Aorta (tissue), 5 donors: ENCODE measurements around the gene IFI6. TPM values are rescaled to one million over a fixed set of nuclear protein-coding genes. Genes with fewer than 3 reads are reported as not detected.
"Not testable (repeated sequence)": the region's sequence is repeated elsewhere in the genome, so short reads cannot be mapped to it uniquely, and the experiment has no call there.

Experiments
- ATAC-seq: fragments of 200-7000 bp; cut with Tn5 transposase; one replicate; pipeline ENCODE4 v1.9.1; 2022; ENCODE audit warnings: moderate library complexity; ENCODE audit not compliant: low FRiP score
- DNase-seq, 2 donors: peaks; one replicate each; pipeline ENCODE4 v3.0.0-alpha.2; 2020
- H3K27ac ChIP-seq, 2 donors: one replicate each; pipeline ENCODE4 v1.5.1; 2013; ENCODE audit warnings: low read length in 2 of 2, mild to moderate bottlenecking in 2 of 2, moderate library complexity in 2 of 2, control low read depth in 1 of 2, inconsistent platforms in 1 of 2, low read depth in 1 of 2
- H3K27me3 ChIP-seq, 2 donors: one replicate each; pipeline ENCODE4 v1.6.1; 2013; ENCODE audit warnings: control low read depth in 1 of 2, low read length in 1 of 2, mild to moderate bottlenecking in 1 of 2, moderate library complexity in 1 of 2; ENCODE audit not compliant: insufficient read depth in 2 of 2, control insufficient read depth in 1 of 2
- H3K36me3 ChIP-seq, 2 donors: one replicate each; pipeline ENCODE4 v1.6.1; 2013; ENCODE audit warnings: control low read depth in 1 of 2, low read length in 1 of 2, mild to moderate bottlenecking in 1 of 2; ENCODE audit not compliant: insufficient read depth in 2 of 2, control insufficient read depth in 1 of 2
- H3K4me1 ChIP-seq, 2 donors: one replicate each; pipeline ENCODE4 v1.6.1; 2013; ENCODE audit warnings: low read length in 2 of 2, control low read depth in 1 of 2, mild to moderate bottlenecking in 1 of 2, moderate library complexity in 1 of 2; ENCODE audit not compliant: insufficient read depth in 2 of 2, control insufficient read depth in 1 of 2
- H3K4me3 ChIP-seq, 2 donors: one replicate each; pipeline ENCODE4 v1.5.1; 2013; ENCODE audit warnings: low read length in 2 of 2, control low read depth in 1 of 2, mild to moderate bottlenecking in 1 of 2
- H3K9me3 ChIP-seq: one replicate; pipeline ENCODE4 v1.6.1; 2013; ENCODE audit warnings: mild to moderate bottlenecking, low read length; ENCODE audit not compliant: control insufficient read depth
- WGBS, 2 donors: extraction: QIAGEN DNeasy Blood & Tissue Kit; methylation state at CpG; one replicate each; pipeline ENCODE4 v1.1.7; 2013; 5-methylcytosine and 5-hydroxymethylcytosine counted together
- intact Hi-C, 2 donors: fragments of 100-400 bp; cut with DNase I; formaldehyde crosslinking; loops; one replicate each; pipeline versions ENCODE4 v1.14.2 to v1.15.0; 2022
- polyA plus RNA-seq, 2 donors: library from polyadenylated mRNA; stranded (reverse); fragments of 200-250 nt; gene quantifications; one replicate each; pipeline ENCODE4 v1.2.3, GENCODE V29; 2013
- total RNA-seq, 2 donors: library from RNA; stranded (reverse); fragmentation: NEBNext Ultra II Directional; extraction: Animal tissue kit (Norgen Biotek cat#: 25700); gene quantifications; one replicate each; pipeline ENCODE4 v1.2.1, GENCODE V29; 2021
- donor health status: healthy with polysubstance abuse.
- donor health status: Bipolar disorder and iron deficiency.
- donor health status: DM: no; HTN: no; CAD: no.
- donor health status: DM: no; HTN: no; CAD: no.
- donor health status: DM: yes; HTN: yes; CAD: no.

IFI6 gene
- total and polyA plus RNA-seq, 4 donors = 85.3 to 170 (median 129) TPM

DNA sequence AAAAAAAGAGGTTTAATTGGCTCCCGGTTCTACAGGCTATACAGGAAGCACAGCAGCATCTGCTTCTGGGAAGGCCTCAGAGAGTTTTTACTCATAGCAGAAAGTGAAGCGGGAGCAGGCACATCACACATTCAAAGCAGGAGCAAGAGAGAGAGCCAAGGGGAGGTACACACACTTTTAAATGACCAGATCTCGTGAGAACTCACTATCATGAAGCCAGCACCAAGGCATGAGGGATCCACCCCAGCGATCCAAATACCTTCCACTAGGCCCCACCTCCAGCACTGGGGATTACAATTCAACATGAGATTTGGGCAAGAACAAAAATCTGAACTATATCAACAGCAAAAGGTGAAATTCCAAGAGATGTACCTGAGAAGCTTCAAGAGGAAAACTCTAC is 33.0 kb upstream of the IFI6 start:
- WGBS, 2 donors = 72 to 80% methylated on average over 4 of the region's 4 CpGs

DNA sequence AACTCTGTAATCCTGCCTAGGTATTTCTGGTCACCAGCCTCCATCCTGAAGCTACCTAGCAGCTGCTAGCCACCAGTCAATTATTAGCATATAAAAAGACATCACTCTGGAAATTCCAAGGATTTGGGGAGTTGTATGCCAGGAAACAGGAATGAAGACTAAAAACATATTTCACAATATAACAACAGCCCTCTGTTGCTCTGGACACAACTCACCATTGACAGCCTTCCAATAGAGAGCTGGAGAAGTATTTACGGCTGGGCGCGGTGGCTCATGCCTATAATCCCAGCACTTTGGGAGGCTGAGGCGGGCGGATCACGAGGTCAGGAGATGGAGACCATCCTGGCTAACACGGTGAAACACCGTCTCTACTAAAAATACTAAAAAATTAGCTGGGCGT is 24.8 kb upstream of the IFI6 start:
- DNase-seq, ATAC-seq, H3K9me3 ChIP-seq, H3K27ac ChIP-seq, H3K27me3 ChIP-seq, H3K4me1 ChIP-seq, H3K4me3 ChIP-seq, H3K36me3 ChIP-seq, intact Hi-C loops: not testable (repeated sequence)
- WGBS, 2 donors = 81 to 87% methylated on average over 9 of the region's 9 CpGs

More for the DNA sequence above, 33.0 kb upstream of the IFI6 start:
- DNase-seq = no peak
- intact Hi-C loops = no loop called here
- Histone ChIP-seq H3K4me3 (no peak overlapping the region), H3K36me3 (no peaks in the 10 kb centered on the region), H3K27me3 (no peaks in the 10 kb centered on the region), H3K4me1 (no peaks in the 10 kb centered on the region), H3K9me3 (no peaks in the 10 kb centered on the region), H3K27ac (no peak overlapping the region)
- ATAC-seq = no peak

DNA sequence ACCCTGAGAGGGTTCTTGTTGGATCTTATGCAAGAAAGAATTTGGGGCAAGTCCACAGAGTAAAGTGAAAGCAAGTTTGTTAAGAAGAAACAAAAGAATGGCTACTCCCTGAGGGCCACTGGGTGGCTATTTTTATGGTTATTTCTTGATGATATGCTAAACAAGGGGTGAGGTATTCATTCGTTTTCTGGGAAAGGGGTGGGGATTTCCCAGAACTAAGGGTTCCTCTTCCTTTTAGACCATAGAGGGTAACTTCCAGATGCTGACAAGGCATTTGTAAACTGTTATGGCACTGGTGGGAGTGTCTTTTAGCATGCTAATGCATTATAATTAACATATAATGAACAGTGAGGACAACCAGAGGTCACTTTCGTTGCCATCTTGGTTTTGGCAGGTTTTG is 18.2 kb upstream of the IFI6 start:
- intact Hi-C loops = no loop called here
- ATAC-seq (no peak), DNase-seq (no peak)
- no peaks in the 10 kb centered on the region for H3K9me3 ChIP-seq
- no peaks in the 10 kb centered on the region for H3K36me3 ChIP-seq
- H3K27me3 ChIP-seq = no peaks in the 10 kb centered on the region
- no peaks in the 10 kb centered on the region for H3K4me1 ChIP-seq
- 73 to 74% methylated on average over 2 of the region's 2 CpGs for WGBS, 2 donors
- H3K27ac ChIP-seq = no peak overlapping the region
- no peak overlapping the region for H3K4me3 ChIP-seq

DNA sequence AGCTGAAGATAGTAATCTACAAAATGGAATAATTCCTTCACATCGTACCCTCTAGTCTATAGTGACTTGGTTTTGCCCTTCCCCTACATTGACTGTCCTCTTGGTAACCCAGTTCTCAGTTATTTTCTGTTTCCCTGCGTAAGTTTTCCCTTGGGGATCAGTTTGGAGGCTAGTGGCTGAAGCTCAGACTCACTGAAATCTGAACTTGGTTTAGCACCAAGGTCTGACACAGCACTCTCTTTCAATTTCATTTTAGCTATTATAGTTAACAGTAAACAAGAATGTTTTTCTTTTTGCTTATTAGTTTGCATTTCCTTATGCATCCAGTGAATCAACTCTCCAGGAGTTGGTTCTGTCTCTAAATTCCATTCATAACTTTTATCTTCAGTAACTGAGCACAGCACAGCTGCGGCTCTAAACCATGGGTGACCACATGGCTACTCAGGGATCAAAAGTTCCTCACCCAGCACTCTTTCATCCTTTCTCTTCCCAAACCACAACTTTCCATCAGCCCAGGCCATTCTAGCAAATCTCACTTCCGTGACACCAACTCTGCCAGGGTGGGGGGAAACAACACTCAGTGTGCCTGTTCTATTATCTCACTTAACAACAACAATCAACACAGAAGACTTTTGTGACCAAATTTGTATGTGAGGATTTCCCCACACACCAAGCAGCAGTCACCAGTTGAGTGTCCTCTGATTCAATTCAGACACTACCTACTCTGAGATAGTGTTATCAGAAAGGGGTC is 17.6 kb upstream of the IFI6 start:
- H3K9me3 ChIP-seq = no peaks in the 10 kb centered on the region
- H3K27ac ChIP-seq = no peak overlapping the region
- no peaks in the 10 kb centered on the region for H3K36me3 ChIP-seq
- no peak overlapping the region for H3K4me3 ChIP-seq
- no peak for DNase-seq
- H3K27me3 ChIP-seq = no peaks in the 10 kb centered on the region
- no peaks in the 10 kb centered on the region for H3K4me1 ChIP-seq
- intact Hi-C loops = loop anchor here in 1 of 2 donors (5.0 kb wide), 1 partner anchor 622 kb away; no protein-coding TSS in a partner anchor
- 34 to 36% methylated on average over 4 of the region's 4 CpGs for WGBS, 2 donors
- ATAC-seq = no peak

DNA sequence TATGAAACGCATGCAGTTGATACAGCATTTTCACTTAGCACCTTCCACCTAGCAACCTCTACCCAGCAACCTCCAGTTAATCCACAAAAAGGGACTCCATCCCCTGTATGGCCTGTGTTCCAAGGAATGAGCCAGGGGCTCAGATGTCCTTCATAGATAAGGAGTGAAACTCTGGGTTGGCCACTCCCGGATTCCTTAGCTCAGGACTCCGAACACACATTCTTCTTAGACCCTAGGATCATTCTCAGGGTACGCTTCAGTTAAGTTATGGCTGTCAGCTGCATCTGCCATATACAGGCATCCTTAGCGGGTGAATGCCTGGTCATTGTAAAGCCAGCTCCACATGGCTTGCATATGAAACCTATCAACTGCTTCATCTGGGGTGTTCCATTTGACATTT is 15.9 kb upstream of the IFI6 start:
- ATAC-seq (no peak), DNase-seq (no peak)
- Histone ChIP-seq H3K9me3 (no peaks in the 10 kb centered on the region), H3K4me1 (no peaks in the 10 kb centered on the region), H3K36me3 (no peaks in the 10 kb centered on the region), H3K27ac (no peak overlapping the region), H3K4me3 (no peak overlapping the region), H3K27me3 (no peaks in the 10 kb centered on the region)
- intact Hi-C loops = loop anchor here in 1 of 2 donors (5.0 kb wide), 1 partner anchor 621 kb away; no protein-coding TSS in a partner anchor
- WGBS, 2 donors = 93% methylated on average over 5 of the region's 5 CpGs

DNA sequence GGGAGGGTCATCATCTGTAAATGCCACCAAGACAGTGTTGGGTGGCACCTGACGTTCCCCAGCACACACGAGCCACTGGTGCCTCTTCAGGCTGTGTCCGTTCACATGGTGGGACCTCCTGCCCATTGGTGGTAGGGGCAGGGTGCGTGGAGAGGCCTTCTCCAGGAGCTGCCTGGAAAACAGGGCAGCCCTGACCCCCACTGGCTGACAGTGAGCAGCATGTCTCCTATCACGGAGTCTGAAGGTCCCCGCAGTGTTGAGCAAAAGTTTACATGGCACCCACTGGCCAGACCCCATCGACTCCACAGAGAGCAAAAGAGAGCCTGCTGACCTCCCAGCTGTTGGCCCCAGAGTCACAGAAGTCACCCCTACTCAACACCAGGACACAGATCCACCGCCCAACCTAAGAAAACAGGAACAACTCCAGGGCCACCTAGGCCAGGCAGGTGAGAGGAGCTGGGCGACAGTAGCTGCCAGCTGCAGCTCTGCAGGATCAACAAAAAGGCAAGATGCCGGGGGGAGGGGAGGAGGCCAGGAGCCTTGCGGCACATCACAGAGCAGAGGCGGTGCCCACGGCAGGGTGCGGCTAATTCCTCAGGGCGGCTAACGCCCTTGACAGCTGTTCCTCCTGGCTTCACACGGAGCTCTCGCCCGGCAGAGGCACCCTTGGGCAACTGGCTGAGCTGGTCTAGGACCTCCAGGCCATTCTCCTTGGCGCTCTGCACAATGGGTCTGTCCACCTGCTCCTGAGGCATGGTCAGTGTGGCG is 14.4 kb upstream of the IFI6 start:
- Histone ChIP-seq H3K9me3 (no peaks in the 10 kb centered on the region), H3K27me3 (no peaks in the 10 kb centered on the region), H3K36me3 (no peaks in the 10 kb centered on the region), H3K4me3 (no peak overlapping the region), H3K27ac (no peak overlapping the region), H3K4me1 (no peaks in the 10 kb centered on the region)
- DNase-seq (no peak), ATAC-seq (no peak)
- WGBS, 2 donors = 74 to 78% methylated on average over 20 to 21 of the region's 21 CpGs
- intact Hi-C loops = loop anchor here in 1 of 2 donors (5.0 kb wide), 1 partner anchor 619 kb away; no protein-coding TSS in a partner anchor

DNA sequence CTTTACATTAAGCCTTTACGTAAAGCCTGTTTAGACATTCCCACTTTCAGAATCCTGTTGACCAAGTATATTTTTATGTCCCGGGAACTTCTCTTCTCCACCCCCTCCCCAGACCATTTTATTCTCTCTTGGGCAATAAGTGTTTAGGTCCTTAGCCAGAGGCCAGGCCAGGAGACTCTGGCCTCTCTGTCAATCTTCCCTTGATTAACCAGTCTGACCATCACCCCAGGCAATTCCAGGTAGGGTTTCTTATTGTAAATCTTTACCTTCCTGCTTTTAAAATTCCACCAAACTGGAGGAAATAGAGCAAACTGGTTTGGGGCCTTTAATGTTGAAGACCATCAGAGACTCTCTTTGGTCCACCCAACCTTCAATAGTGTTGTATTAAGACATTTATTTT is 12.2 kb upstream of the IFI6 start:
- Histone ChIP-seq H3K4me3 (no peak overlapping the region), H3K36me3 (no peaks in the 10 kb centered on the region), H3K9me3 (no peaks in the 10 kb centered on the region), H3K27me3 (no peaks in the 10 kb centered on the region), H3K27ac (no peak overlapping the region), H3K4me1 (no peaks in the 10 kb centered on the region)
- DNase-seq = no peak
- 87 to 88% methylated on average over 2 of the region's 2 CpGs for WGBS, 2 donors
- intact Hi-C loops = no loop called here
- ATAC-seq = no peak

DNA sequence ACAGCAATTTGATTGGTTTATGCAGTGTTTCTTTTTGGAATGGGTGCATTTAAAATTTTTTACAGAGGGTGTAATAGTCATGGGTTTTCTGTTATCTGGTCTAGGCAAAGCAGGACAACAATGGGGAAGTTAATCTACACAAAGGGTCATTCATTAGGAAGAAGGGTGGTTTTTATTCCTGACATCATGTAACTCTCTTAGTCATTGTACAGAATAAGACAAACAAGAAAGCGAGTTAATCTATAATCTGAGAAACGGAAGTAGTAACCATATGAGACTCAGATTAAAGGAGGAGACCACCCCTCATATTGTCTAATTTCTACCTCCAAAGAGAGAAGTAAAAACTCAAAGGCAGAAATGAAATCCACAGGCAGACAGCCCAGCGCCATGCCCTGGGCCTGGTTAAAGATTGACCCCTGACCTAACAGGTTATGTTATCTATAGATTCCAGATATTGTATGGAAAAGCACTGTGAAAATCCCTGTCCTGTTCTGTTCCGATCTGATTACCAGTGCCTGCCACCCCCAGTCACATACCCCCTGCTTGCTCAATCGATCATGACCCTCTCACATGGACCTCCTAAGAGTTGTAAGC is 10.5 kb upstream of the IFI6 start:
- Histone ChIP-seq H3K27ac (no peak overlapping the region), H3K27me3 (no peaks in the 10 kb centered on the region), H3K9me3 (no peaks in the 10 kb centered on the region), H3K4me1 (no peaks in the 10 kb centered on the region), H3K36me3 (no peaks in the 10 kb centered on the region), H3K4me3 (no peak overlapping the region)
- 88 to 93% methylated on average over 5 of the region's 5 CpGs for WGBS, 2 donors
- ATAC-seq = no peak
- intact Hi-C loops = no loop called here
- no peak for DNase-seq
